Activated CD8-positive, alpha-beta T cell treated with anti-CD3 and anti-CD28 coated beads, Interleukin-2, amount 10 ng/mL, durations not matched to agents 7 days and 5 days (primary cell): Measurements from ENCODE around the gene LY6G5B. TPM values are rescaled to one million over a fixed set of nuclear protein-coding genes. Genes with fewer than 3 reads are reported as not detected.
A peak's percentile ranks its signal among the peaks of the same experiment; 100 is the strongest.

Experiments used
- ATAC-seq: fragments of 150-1000 bp; cut with Tn5 transposase; one replicate; pipeline ENCODE4 v1.10.0; 2021; ENCODE audit warnings: moderate library complexity
- CTCF ChIA-PET: fragments of 350-600 bp; sonication (Branson Sonifier 250); formaldehyde crosslinking; loops from one replicate; lab custom pipeline; 2021; ENCODE audit warnings: antibody characterized with exemption; lab: Charles Lee
- POLR2A ChIA-PET: fragments of 350-600 bp; sonication (Branson Sonifier 250); formaldehyde crosslinking; loops from one replicate; lab custom pipeline; 2021; ENCODE audit warnings: antibody characterized with exemption; lab: Charles Lee
- DNase-seq: peaks from one replicate; pipeline ENCODE4 v3.0.0-alpha.2; 2020
- H3K27ac Mint-ChIP-seq: one replicate; pipeline ENCODE4 v1.8.0; 2021; ENCODE audit warnings: mild to moderate bottlenecking, mixed read lengths
- H3K27me3 Mint-ChIP-seq: one replicate; pipeline ENCODE4 v1.8.0; 2021; ENCODE audit warnings: low read depth, mixed read lengths
- H3K36me3 Mint-ChIP-seq: one replicate; pipeline ENCODE4 v1.8.0; 2021; ENCODE audit warnings: low read depth, mixed read lengths
- H3K4me1 Mint-ChIP-seq: one replicate; pipeline ENCODE4 v1.8.0; 2021; ENCODE audit warnings: low read depth, mixed read lengths
- H3K4me3 Mint-ChIP-seq: one replicate; pipeline ENCODE4 v1.8.0; 2021; ENCODE audit warnings: mild to moderate bottlenecking, mixed read lengths
- H3K9me3 Mint-ChIP-seq: one replicate; pipeline ENCODE4 v1.8.0; 2022; ENCODE audit warnings: mixed read lengths; ENCODE audit not compliant: insufficient read depth
- total RNA-seq, 2 experiments: library from RNA; stranded (reverse); gene quantifications; one replicate each; pipeline ENCODE4 v1.2.3, GENCODE V29; 2021

Gene LY6G5B
- total RNA-seq, 2 experiments from 2014 or later: 22.6 to 23.2 TPM

DNA sequence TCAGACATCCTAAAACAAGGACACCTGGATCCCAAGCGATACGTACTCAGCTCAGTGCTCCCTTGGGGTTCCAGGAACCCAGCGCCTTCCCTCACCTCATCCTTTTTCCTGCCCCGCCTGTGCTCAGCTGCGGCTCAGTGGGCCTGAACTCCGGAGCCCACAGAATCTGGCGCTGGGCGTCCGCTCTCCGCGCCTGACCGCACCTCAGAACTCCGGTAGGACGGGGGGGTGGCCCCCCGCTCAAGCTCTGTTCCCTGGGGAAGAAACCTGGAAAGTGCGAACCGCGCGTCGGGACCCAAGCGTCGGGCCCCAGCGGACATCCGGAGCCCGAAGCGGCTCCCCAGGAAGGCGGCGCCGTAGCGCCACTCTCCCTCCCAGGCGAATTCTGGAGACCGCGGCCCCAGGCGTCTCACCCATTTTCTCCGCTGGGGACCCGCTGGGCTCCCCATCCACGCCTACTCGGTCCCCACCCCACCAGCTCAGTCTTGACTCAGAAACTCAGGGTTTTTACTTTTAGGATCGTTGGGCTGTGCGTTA lies 11.4 kb downstream of the LY6G5B start:
- POLR2A ChIA-PET: interaction anchor here (0.7 to 1.3 kb wide), 4 partner anchors 21 to 136 kb away, joined by 3 to 4 read pairs (median 3); partner anchors contain the start of gene C6orf47
- H3K9me3 Mint-ChIP-seq: no peaks in the 10 kb centered on the region
- H3K4me1 Mint-ChIP-seq: peaks cover 43% of the 10 kb centered on the region
- H3K27ac Mint-ChIP-seq: peak overlapping the region; percentile 58
- peaks cover 13% of the 10 kb centered on the region for H3K36me3 Mint-ChIP-seq
- DNase-seq (peak; percentile 45), ATAC-seq (peak; percentile 77)
- CTCF ChIA-PET: interaction anchor here (0.8 to 2.2 kb wide), 12 partner anchors 9 to 217 kb away, joined by 3 to 25 read pairs (median 4); partner anchors contain the start of genes ABHD16A, DDAH2 and NEU1
- H3K27me3 Mint-ChIP-seq: no peaks in the 10 kb centered on the region
- H3K4me3 Mint-ChIP-seq: peak overlapping the region; percentile 62

DNA sequence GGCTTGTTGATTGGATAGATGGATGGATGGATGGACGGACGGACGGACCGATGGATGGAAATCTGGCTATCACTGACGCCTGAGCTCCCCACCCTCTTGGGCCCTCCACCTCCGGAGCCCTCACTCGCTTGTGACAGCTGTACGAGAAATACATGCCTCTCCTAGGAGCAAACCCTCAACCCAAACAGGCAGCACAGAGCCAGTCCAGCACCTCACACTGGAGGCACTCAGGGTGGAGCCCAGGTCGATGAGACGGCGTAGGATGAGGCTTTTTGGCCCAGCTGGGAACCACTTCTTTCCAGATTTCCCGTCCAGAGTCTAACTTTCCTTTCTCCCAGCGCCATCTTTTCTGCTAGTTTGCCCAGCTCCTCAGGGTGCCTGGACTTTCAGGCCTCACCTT lies 13.8 kb downstream of the LY6G5B start:
- ATAC-seq: no peak
- ChIA-PET CTCF (no interaction called here), POLR2A (no interaction called here)
- Mint-ChIP-seq H3K9me3 (no peaks in the 10 kb centered on the region), H3K4me3 (no peak overlapping the region), H3K4me1 (peaks cover 32% of the 10 kb centered on the region), H3K27me3 (no peaks in the 10 kb centered on the region), H3K27ac (no peak overlapping the region), H3K36me3 (peaks cover 19% of the 10 kb centered on the region)
- DNase-seq: no peak

DNA sequence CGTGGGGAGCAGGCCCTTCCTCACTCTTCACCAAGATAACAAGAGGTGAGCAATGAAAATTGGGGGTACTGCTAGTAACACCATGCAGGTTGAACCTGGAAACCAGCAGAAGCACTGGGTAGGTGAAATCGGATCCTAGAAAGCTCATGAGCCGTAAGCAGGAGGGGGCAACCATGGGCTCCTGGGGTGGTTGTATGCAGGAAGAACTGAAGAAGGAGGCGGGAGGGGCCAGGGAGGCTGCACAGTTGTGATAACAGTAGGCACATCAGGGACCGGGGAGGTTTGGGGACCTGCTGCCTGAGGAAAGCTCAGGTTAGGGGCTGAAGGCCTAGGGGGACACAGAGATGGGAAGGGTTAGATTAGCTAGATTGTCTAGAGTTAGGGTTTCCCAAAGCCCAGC lies 16.7 kb downstream of the LY6G5B start:
- no peaks in the 10 kb centered on the region for H3K27me3 Mint-ChIP-seq
- ChIA-PET POLR2A (no interaction called here), CTCF (no interaction called here)
- H3K4me3 Mint-ChIP-seq: no peak overlapping the region
- peaks cover 10% of the 10 kb centered on the region for H3K4me1 Mint-ChIP-seq
- DNase-seq: no peak
- no peak overlapping the region for H3K27ac Mint-ChIP-seq
- H3K9me3 Mint-ChIP-seq: no peaks in the 10 kb centered on the region
- ATAC-seq: no peak
- peaks cover 37% of the 10 kb centered on the region for H3K36me3 Mint-ChIP-seq

DNA sequence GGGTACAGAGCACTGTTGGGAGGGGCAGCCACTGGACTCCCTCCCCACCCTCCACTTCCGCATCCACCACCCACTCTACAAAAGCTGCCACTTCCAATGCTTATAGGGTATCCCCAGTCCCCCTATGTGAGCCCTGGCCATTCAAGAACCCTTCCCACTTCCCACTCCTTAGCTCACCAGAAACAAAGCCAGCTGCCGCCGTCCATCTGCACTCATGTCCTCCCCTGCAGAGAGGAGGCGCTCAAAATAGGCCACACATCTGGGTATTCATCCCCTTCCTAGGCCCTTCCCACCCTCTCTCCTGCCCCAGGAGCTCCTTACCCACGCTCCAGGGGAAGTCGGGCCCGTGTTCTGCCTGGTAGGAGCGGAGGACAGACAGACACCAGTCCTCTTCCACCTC lies 17.5 kb downstream of the LY6G5B start:
- no peaks in the 10 kb centered on the region for H3K9me3 Mint-ChIP-seq
- DNase-seq (no peak), ATAC-seq (no peak)
- H3K36me3 Mint-ChIP-seq: peaks cover 36% of the 10 kb centered on the region
- ChIA-PET POLR2A (no interaction called here), CTCF (no interaction called here)
- H3K27ac Mint-ChIP-seq: no peak overlapping the region
- no peaks in the 10 kb centered on the region for H3K27me3 Mint-ChIP-seq
- H3K4me1 Mint-ChIP-seq: peaks cover 4% of the 10 kb centered on the region
- H3K4me3 Mint-ChIP-seq: no peak overlapping the region

DNA sequence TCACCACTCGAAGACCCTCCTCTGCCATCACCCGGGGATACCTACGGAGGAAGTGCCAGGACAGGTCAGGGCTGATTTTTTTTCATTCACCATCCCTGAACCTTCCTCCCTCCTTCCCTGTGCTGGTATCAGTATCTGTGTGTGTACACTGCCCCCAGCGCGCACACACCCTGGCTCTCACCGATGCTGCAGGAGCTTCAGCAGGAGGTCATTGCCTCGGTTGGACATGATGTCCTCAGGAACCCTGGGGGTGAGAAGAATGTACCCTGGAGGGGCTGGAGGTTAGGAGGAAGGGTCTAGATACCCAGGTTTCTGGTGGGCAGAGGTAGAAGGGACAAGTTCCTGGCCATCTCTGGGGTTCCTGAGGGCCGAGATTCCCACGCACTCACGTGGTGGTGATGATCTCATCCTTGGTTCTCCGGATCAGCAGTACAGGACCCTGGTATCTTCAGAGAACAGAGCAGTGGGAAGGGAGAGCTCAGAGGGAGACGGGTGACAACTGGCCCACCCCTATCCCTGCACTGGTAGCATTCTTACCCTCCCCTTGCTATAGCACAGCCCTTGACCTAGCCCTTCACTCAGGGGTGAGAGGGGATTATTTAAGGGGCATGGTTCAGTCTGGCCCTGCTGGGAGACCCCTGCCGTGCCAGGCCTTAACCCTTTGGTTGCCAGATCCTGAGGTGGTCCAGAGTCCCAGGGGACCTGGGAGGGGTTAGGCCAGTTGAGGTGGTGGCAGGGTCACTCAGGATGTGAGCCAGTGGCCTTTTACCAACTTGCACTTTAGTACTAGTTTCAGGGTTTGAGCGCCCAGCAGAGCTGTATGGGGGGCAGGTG lies 18.3 kb downstream of the LY6G5B start:
- DNase-seq (no peak), ATAC-seq (no peak)
- H3K27me3 Mint-ChIP-seq: no peaks in the 10 kb centered on the region
- no peaks in the 10 kb centered on the region for H3K9me3 Mint-ChIP-seq
- POLR2A ChIA-PET: no interaction called here
- H3K36me3 Mint-ChIP-seq: peaks cover 40% of the 10 kb centered on the region
- H3K4me3 Mint-ChIP-seq: no peak overlapping the region
- CTCF ChIA-PET: interaction anchor here (1.1 kb wide), 1 partner anchor 82 kb away, joined by 3 read pairs; no protein-coding TSS in a partner anchor
- H3K4me1 Mint-ChIP-seq: peaks cover 4% of the 10 kb centered on the region
- H3K27ac Mint-ChIP-seq: no peak overlapping the region

DNA sequence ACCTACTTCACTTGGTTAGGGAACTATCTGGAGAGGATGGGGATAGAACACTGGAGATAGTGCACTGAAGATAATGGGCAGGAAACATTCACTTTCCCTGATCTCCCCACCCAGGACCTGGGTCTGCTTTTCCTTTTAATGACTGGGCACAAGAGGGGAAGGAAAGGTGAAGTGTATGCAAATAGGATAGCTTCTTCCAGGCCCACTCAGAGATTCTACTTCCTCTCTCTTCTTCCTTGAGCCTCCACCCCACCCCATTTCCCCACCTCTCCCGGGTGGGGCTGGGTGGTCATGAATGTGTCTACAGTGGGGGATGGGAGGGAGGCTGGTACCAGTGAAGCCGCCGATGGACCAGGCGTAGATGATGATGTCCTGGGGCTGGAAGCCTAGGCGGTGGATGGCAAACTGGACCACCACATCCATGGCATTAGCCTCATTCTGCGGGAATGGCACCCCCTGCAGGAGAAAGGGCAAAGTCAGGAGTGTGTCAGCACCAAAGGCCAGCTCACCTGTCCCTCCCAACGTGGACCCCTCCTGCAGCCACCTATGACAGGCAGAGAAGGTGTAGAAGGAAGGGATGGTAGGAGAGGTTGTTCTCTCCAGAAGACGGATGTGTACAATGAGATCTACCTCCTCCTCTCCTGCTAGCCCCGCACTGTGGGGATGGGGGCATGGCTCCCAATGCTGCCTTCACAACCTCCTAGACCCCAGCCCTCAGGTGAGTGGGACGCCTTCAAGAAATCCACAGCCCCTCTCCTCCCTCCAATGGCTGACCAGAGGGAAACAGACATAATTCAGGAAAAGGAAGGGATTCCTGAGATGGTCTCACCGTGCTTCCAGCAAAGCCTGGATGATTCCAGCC lies 19.7 kb downstream of the LY6G5B start:
- no peak for ATAC-seq
- Mint-ChIP-seq H3K27me3 (no peaks in the 10 kb centered on the region), H3K4me1 (peaks cover 4% of the 10 kb centered on the region), H3K9me3 (no peaks in the 10 kb centered on the region), H3K36me3 (peaks cover 40% of the 10 kb centered on the region), H3K4me3 (no peak overlapping the region), H3K27ac (no peak overlapping the region)
- DNase-seq: no peak
- CTCF ChIA-PET: interaction anchor here (0.5 to 1.6 kb wide), 7 partner anchors 8 to 91 kb away, joined by 3 to 7 read pairs (median 3); partner anchors contain the start of gene LY6G5C
- POLR2A ChIA-PET: no interaction called here

DNA sequence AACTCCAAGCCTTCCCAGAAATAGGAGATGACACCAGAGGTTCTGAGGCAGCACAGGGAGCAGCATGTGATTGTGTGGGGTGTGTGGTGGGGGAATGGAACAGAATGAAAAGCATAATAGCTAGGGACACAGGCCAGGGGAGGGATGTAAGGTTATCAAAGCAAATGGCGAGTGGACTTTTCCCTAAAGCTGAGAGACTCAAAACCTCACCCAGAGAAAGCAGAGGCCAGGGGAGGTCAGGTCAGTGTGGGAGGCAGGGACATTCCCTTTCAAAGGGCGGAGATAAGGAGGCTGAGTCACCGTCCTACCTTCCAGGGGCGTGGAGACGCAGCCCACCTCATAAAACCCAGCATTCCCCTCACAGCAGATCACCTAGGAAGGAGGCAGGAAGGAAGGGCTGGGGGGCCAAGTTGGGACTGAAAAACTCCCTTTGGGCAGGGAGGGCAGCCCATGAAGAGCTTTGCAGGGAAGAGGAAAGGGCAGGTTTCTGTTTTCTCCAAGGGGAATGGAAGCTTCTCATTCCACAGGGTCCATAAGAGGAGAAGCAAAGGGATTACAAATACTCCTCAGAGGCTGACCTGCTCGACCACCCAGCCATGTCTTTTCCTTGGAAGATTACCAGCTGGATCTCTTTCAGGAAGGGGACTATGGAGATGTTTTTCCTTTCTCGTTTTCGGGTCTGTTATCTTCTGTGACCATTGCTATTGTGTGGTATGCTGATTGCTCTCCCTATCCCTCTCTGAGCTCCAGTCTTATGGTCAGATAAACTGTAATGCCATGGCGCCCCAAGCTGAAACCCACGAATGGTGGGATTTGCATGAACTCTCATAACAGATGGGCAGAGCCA lies 20.7 kb downstream of the LY6G5B start:
- peaks cover 4% of the 10 kb centered on the region for H3K4me1 Mint-ChIP-seq
- no peaks in the 10 kb centered on the region for H3K27me3 Mint-ChIP-seq
- H3K9me3 Mint-ChIP-seq: no peaks in the 10 kb centered on the region
- DNase-seq (no peak), ATAC-seq (no peak)
- no peak overlapping the region for H3K4me3 Mint-ChIP-seq
- ChIA-PET POLR2A (interaction anchor here (0.9 to 1.3 kb wide), 3 partner anchors 13 to 47 kb away, joined by 3 to 4 read pairs (median 3); partner anchors contain the start of gene ABHD16A), CTCF (interaction anchor here (0.5 to 1.9 kb wide), 8 partner anchors 9 to 92 kb away, joined by 3 to 9 read pairs (median 3); partner anchors contain the start of genes ABHD16A, LY6G5B and LY6G5C)
- H3K27ac Mint-ChIP-seq: no peak overlapping the region
- peaks cover 44% of the 10 kb centered on the region for H3K36me3 Mint-ChIP-seq

DNA sequence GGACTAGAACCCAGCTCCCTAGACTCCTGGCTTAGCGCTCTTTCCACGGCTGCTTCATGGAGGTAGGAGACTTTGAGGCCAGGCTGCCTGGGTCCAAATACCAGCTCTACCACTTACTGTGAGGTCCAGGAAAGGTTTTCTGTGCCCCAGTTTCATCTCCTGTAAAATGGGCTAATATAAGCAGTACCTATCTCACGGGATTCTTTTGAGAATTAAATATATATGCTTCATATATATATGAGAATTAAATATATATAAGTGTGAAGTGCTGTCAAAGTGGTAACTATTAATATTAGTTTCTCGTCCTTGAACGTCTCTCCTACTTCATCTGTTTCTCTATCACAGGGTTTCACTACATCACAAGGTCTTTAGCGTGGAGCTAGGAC lies 21.3 kb downstream of the LY6G5B start:
- Mint-ChIP-seq H3K27ac (no peak overlapping the region), H3K4me3 (no peak overlapping the region), H3K4me1 (peaks cover 4% of the 10 kb centered on the region), H3K27me3 (no peaks in the 10 kb centered on the region), H3K9me3 (no peaks in the 10 kb centered on the region), H3K36me3 (peaks cover 41% of the 10 kb centered on the region)
- no peak for ATAC-seq
- DNase-seq: no peak
- ChIA-PET CTCF (interaction anchor here (1.1 to 1.9 kb wide), 3 partner anchors 12 to 21 kb away, joined by 3 to 9 read pairs (median 7); partner anchors contain the start of genes ABHD16A and LY6G5B), POLR2A (interaction anchor here (0.9 to 1.3 kb wide), 4 partner anchors 12 to 268 kb away, joined by 3 to 6 read pairs (median 4); partner anchors contain the start of genes ABHD16A and SKIC2)

DNA sequence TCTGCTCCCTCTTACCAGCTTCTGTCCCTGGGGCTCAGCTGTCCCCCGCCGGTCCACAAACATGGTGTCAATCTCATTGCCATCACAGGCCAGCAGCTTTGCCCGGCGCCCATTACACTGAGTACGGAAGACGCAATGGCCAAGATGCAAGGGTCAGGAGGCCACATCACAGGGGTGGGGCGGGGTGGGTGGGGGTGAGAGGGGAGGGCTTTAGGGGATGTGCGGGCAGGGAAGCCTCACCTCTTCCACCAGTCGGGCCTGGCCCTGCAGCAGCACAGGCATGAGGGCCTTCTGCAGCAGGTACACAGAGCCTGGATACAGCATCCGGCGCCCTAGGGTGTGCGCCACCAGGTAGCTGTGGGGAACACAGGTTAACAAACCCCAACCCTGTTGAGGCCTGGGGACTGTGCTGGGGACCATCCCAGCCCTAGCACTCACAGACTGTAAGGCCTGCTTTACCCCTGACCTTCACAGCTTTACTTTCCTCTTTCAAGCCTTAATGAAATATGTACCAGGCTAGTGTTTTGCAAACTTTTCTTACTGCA lies 21.9 kb downstream of the LY6G5B start:
- peaks cover 4% of the 10 kb centered on the region for H3K4me1 Mint-ChIP-seq
- H3K9me3 Mint-ChIP-seq: no peaks in the 10 kb centered on the region
- H3K36me3 Mint-ChIP-seq: peaks cover 41% of the 10 kb centered on the region
- H3K27me3 Mint-ChIP-seq: no peaks in the 10 kb centered on the region
- H3K4me3 Mint-ChIP-seq: no peak overlapping the region
- no peak for DNase-seq
- CTCF ChIA-PET: interaction anchor here (1.9 kb wide), 1 partner anchor 12 kb away, joined by 9 read pairs; the partner anchor contains the start of gene ABHD16A
- no peak for ATAC-seq
- POLR2A ChIA-PET: interaction anchor here (0.9 to 1.1 kb wide), 2 partner anchors 33 to 268 kb away, joined by 3 to 6 read pairs; partner anchors contain the start of gene SKIC2
- H3K27ac Mint-ChIP-seq: no peak overlapping the region

DNA sequence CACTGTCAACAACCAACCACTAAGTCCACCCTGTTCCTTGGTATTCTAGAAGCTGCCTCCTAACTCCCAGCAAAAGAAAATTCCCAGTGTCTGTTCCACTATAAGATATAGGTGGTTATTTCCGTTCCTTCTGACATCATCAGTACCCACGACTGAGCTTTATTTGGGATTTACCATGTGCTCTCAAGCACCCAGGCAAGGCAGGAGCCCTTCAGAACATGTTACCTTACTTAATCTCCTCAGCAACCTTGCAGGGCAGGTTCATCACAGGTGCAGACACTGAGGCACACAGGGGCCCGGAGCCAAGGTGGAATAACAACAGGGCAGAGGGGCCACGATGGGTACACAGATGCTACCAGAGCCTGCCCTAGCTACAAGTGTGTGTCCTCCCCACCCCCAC lies 22.6 kb downstream of the LY6G5B start:
- POLR2A ChIA-PET: no interaction called here
- H3K27ac Mint-ChIP-seq: no peak overlapping the region
- H3K9me3 Mint-ChIP-seq: no peaks in the 10 kb centered on the region
- DNase-seq (no peak), ATAC-seq (no peak)
- H3K4me3 Mint-ChIP-seq: no peak overlapping the region
- H3K27me3 Mint-ChIP-seq: no peaks in the 10 kb centered on the region
- peaks cover 5% of the 10 kb centered on the region for H3K4me1 Mint-ChIP-seq
- CTCF ChIA-PET: interaction anchor here (1.5 to 3.5 kb wide), 2 partner anchors 11 to 77 kb away, joined by 3 to 7 read pairs; partner anchors contain the start of gene ABHD16A
- H3K36me3 Mint-ChIP-seq: peaks cover 46% of the 10 kb centered on the region
